Measurements from ENCODE around the gene TMEM154. TPM values are rescaled to one million over a fixed set of nuclear protein-coding genes. Genes with fewer than 3 reads are reported as not detected.

TMEM154 gene
- total RNA-seq, 2 experiments from 2014 or later, result 12.2 to 17.5 TPM

- peaks cover 3% of the 10 kb centered on the region for H3K4me1 Mint-ChIP-seq (ENCODE audit: low read depth)
- H3K27ac Mint-ChIP-seq, result no peak overlapping the region
- H3K4me3 Mint-ChIP-seq, result no peak overlapping the region
- H3K36me3 Mint-ChIP-seq (ENCODE audit: low read depth), result no peaks in the 10 kb centered on the region
- DNase-seq, result no peak
- intact Hi-C loops (cut with micrococcal nuclease), result no loop called here
- no peaks in the 10 kb centered on the region for H3K9me3 Mint-ChIP-seq
- peaks cover 11% of the 10 kb centered on the region for H3K27me3 Mint-ChIP-seq
- TF ChIP-seq CTCF (IDR thresholded peaks at IDR 0.05), result no peak
- no peak for ATAC-seq
- ChIA-PET POLR2A (no interaction called here), CTCF (no interaction called here)
Observed at GRCh38 chr4:152594057-152594456, 85.7 kb downstream of the TMEM154 start.

- intact Hi-C loops (cut with micrococcal nuclease), result no loop called here
- ChIA-PET POLR2A (no interaction called here), CTCF (interaction anchor here (0.9 to 1.2 kb wide), 2 partner anchors 19 to 144 kb away, joined by 3 read pairs; no protein-coding TSS in a partner anchor)
- no peak for TF ChIP-seq CTCF (IDR thresholded peaks at IDR 0.05)
- peak overlapping the region; percentile 33 for H3K4me3 Mint-ChIP-seq
- H3K36me3 Mint-ChIP-seq (ENCODE audit: low read depth), result no peaks in the 10 kb centered on the region
- H3K9me3 Mint-ChIP-seq, result no peaks in the 10 kb centered on the region
- DNase-seq (no peak), ATAC-seq (no peak)
- H3K27ac Mint-ChIP-seq, result no peak overlapping the region
- H3K4me1 Mint-ChIP-seq (ENCODE audit: low read depth), result peaks cover 3% of the 10 kb centered on the region
- H3K27me3 Mint-ChIP-seq, result peaks cover 11% of the 10 kb centered on the region
Observed at GRCh38 chr4:152591876-152592275, 87.9 kb downstream of the TMEM154 start.

- H3K36me3 Mint-ChIP-seq (ENCODE audit: low read depth), result no peaks in the 10 kb centered on the region
- peaks cover 11% of the 10 kb centered on the region for H3K27me3 Mint-ChIP-seq
- ChIA-PET POLR2A (no interaction called here), CTCF (interaction anchor here (0.9 to 1.4 kb wide), 3 partner anchors 13 to 145 kb away, joined by 3 read pairs; no protein-coding TSS in a partner anchor)
- DNase-seq (peak; percentile 57), ATAC-seq (peak; percentile 66)
- H3K4me3 Mint-ChIP-seq, result peak overlapping the region; percentile 33
- intact Hi-C loops (cut with micrococcal nuclease), result no loop called here
- H3K9me3 Mint-ChIP-seq, result peaks cover 2% of the 10 kb centered on the region
- no peak overlapping the region for H3K27ac Mint-ChIP-seq
- TF ChIP-seq CTCF (IDR thresholded peaks at IDR 0.05), result no peak
- peaks cover 3% of the 10 kb centered on the region for H3K4me1 Mint-ChIP-seq (ENCODE audit: low read depth)
Observed at GRCh38 chr4:152591396-152591795, 88.4 kb downstream of the TMEM154 start.

- POLR2A ChIA-PET, result interaction anchor here (1.2 kb wide), 1 partner anchor 54 kb away, joined by 4 read pairs; the partner anchor contains the start of gene FBXW7
- Mint-ChIP-seq H3K9me3 (peaks cover 2% of the 10 kb centered on the region), H3K27ac (no peak overlapping the region), H3K36me3 (ENCODE audit: low read depth) (no peaks in the 10 kb centered on the region), H3K4me3 (no peak overlapping the region), H3K27me3 (peaks cover 11% of the 10 kb centered on the region), H3K4me1 (ENCODE audit: low read depth) (peaks cover 3% of the 10 kb centered on the region)
- no peak for TF ChIP-seq CTCF (IDR thresholded peaks at IDR 0.05)
- intact Hi-C loops (cut with micrococcal nuclease), result no loop called here
- ATAC-seq (no peak), DNase-seq (no peak)
- CTCF ChIA-PET, result interaction anchor here (1.2 to 1.4 kb wide), 4 partner anchors 9 to 146 kb away, joined by 3 to 4 read pairs (median 3); no protein-coding TSS in a partner anchor
Observed at GRCh38 chr4:152590179-152591031, 89.4 kb downstream of the TMEM154 start.

GRCh38 chr4:152588869-152589268, 90.9 kb downstream of the TMEM154 start:
- TF ChIP-seq CTCF (IDR thresholded peaks at IDR 0.05), result no peak
- H3K27me3 Mint-ChIP-seq, result peaks cover 11% of the 10 kb centered on the region
- H3K4me3 Mint-ChIP-seq, result no peak overlapping the region
- POLR2A ChIA-PET, result no interaction called here
- peaks cover 2% of the 10 kb centered on the region for H3K9me3 Mint-ChIP-seq
- no peaks in the 10 kb centered on the region for H3K36me3 Mint-ChIP-seq (ENCODE audit: low read depth)
- CTCF ChIA-PET, result interaction anchor here (0.9 to 1.0 kb wide), 2 partner anchors 51 to 189 kb away, joined by 3 to 4 read pairs; no protein-coding TSS in a partner anchor
- intact Hi-C loops (cut with micrococcal nuclease), result no loop called here
- no peak overlapping the region for H3K27ac Mint-ChIP-seq
- peaks cover 3% of the 10 kb centered on the region for H3K4me1 Mint-ChIP-seq (ENCODE audit: low read depth)
- ATAC-seq (no peak), DNase-seq (no peak)

Measured in activated CD8-positive, alpha-beta T cell treated with anti-CD3 and anti-CD28 coated beads for 36 hours (primary cell).